HepG2 (cell line): ENCODE measurements around the gene NPBWR2. TPM values are rescaled to one million over a fixed set of nuclear protein-coding genes. Genes with fewer than 3 reads are reported as not detected.

ENCODE experiments used
- BRF2 ChIP-seq: sonication (generic); formaldehyde crosslinking; IDR thresholded peaks from 2 replicates; pipeline ENCODE4 v1.8.1; 2022; ENCODE audit warnings: mild to moderate bottlenecking, missing genetic modification reagents
- CC2D1A ChIP-seq: sonication (generic); formaldehyde crosslinking; IDR thresholded peaks from 2 replicates; pipeline ENCODE4 v1.8.1; 2023; ENCODE audit warnings: mild to moderate bottlenecking, missing genetic modification reagents
- ELK4 ChIP-seq: sonication (generic); formaldehyde crosslinking; IDR thresholded peaks from 2 replicates; pipeline ENCODE4 v1.9.0; 2021; ENCODE audit warnings: missing genetic modification reagents, borderline replicate concordance
- FOXK1 ChIP-seq: sonication (generic); formaldehyde crosslinking; IDR thresholded peaks from 2 replicates; pipeline ENCODE4 v1.4.0; 2020; ENCODE audit warnings: low read depth, missing genetic modification reagents, borderline replicate concordance
- GATAD2A ChIP-seq: IDR thresholded peaks from 2 replicates; pipeline ENCODE4 v1.6.1; 2016
- GTF2F1 ChIP-seq: fragments of 150-350 bp; IDR thresholded peaks from 2 replicates; pipeline ENCODE4 v1.6.1; 2014; ENCODE audit warnings: low read length
- HNF4G ChIP-seq, 2 experiments: sonication (generic) in 1 of 2; formaldehyde crosslinking in 1 of 2; IDR thresholded peaks; 2 replicates each; pipeline versions ENCODE4 v1.4.0 to v1.6.1; 2011 to 2020; ENCODE audit warnings: borderline replicate concordance in 2 of 2, low read depth in 2 of 2, mild to moderate bottlenecking in 2 of 2, low read length in 1 of 2, missing genetic modification reagents in 1 of 2, moderate library complexity in 1 of 2
- JUNB ChIP-seq: sonication (generic); formaldehyde crosslinking; IDR thresholded peaks from 2 replicates; pipeline ENCODE4 v1.8.0; 2022; ENCODE audit warnings: missing genetic modification reagents, mild to moderate bottlenecking, borderline replicate concordance
- SMAD1 ChIP-seq: sonication (generic); formaldehyde crosslinking; IDR thresholded peaks from 2 replicates; pipeline ENCODE4 v1.4.0; 2020; ENCODE audit warnings: missing genetic modification reagents, low read depth, mild to moderate bottlenecking, borderline replicate concordance
- SUZ12 ChIP-seq: fragments of 150-350 bp; IDR thresholded peaks from 2 replicates; pipeline ENCODE4 v1.6.1; 2014; ENCODE audit warnings: low read depth, low read length
- ZC3H13 ChIP-seq: sonication (generic); formaldehyde crosslinking; IDR thresholded peaks from 2 replicates; pipeline ENCODE4 v1.8.1; 2023; ENCODE audit warnings: mild to moderate bottlenecking, missing genetic modification reagents, moderate library complexity
- ZFP41 ChIP-seq: sonication (generic); formaldehyde crosslinking; IDR thresholded peaks from 2 replicates; pipeline ENCODE4 v1.4.0; 2020; ENCODE audit warnings: mild to moderate bottlenecking, missing genetic modification reagents, borderline replicate concordance
- ZNF18 ChIP-seq: sonication (generic); formaldehyde crosslinking; IDR thresholded peaks from 2 replicates; pipeline ENCODE4 v1.8.0; 2022; ENCODE audit warnings: mild to moderate bottlenecking, missing genetic modification reagents; ENCODE audit not compliant: insufficient replicate concordance
- ZNF274 ChIP-seq: sonication (generic); formaldehyde crosslinking; IDR thresholded peaks from 2 replicates; pipeline ENCODE4 v1.5.1; 2020; ENCODE audit warnings: mild to moderate bottlenecking, missing genetic modification reagents
- ZNF556 ChIP-seq: sonication (generic); formaldehyde crosslinking; IDR thresholded peaks from 2 replicates; pipeline ENCODE4 v1.4.0; 2020; ENCODE audit warnings: mild to moderate bottlenecking, missing genetic modification reagents, borderline replicate concordance
- ZNF562 ChIP-seq: sonication (generic); formaldehyde crosslinking; IDR thresholded peaks from 2 replicates; pipeline ENCODE4 v1.8.0; 2022; ENCODE audit warnings: missing genetic modification reagents, borderline replicate concordance
- ZNF891 ChIP-seq: sonication (generic); formaldehyde crosslinking; IDR thresholded peaks from 2 replicates; pipeline ENCODE4 v1.5.0; 2020; ENCODE audit warnings: mild to moderate bottlenecking, missing genetic modification reagents
- polyA plus RNA-seq, 8 experiments: library from polyadenylated mRNA; depleted of rRNA in 3 of 8; stranded (reverse) in 7 of 8; unstranded in 1 of 8; fragments of >200 nt; fragmentation: Illumina TruSeq in 4 of 8; extraction: Trizol in 4 of 8; gene quantifications; 2 replicates each; pipeline versions ENCODE4 v1.2.1 to v1.2.3, GENCODE V29; 2011 to 2016; ENCODE audit warnings: low read depth in 4 of 8, missing spikeins in 1 of 8, mixed read lengths in 1 of 8; ENCODE audit not compliant: insufficient read depth in 1 of 8
- total RNA-seq, 5 experiments: library from RNA; depleted of rRNA; stranded (reverse); fragments of >200 nt; fragmentation: Illumina TruSeq; extraction: Trizol; gene quantifications; 2 replicates each; pipeline ENCODE4 v1.2.3, GENCODE V29; 2016; ENCODE audit warnings: low read depth in 1 of 5
- TF ChIP-seq, protein P1 (sequence below): sonication (generic); formaldehyde crosslinking; IDR thresholded peaks from 2 replicates; pipeline ENCODE4 v1.5.0; 2020; ENCODE audit warnings: missing genetic modification reagents, mild to moderate bottlenecking, borderline replicate concordance
- TF ChIP-seq, protein P2 (sequence below): fragments of 450-650 bp; IDR thresholded peaks from 2 replicates; pipeline ENCODE4 v1.6.1; 2017

Gene NPBWR2
- total and polyA plus RNA-seq, 2 of the 13 experiments (the other 11 are each of a cell fraction or from before 2014, with no cell fraction given): not detected

DNA sequence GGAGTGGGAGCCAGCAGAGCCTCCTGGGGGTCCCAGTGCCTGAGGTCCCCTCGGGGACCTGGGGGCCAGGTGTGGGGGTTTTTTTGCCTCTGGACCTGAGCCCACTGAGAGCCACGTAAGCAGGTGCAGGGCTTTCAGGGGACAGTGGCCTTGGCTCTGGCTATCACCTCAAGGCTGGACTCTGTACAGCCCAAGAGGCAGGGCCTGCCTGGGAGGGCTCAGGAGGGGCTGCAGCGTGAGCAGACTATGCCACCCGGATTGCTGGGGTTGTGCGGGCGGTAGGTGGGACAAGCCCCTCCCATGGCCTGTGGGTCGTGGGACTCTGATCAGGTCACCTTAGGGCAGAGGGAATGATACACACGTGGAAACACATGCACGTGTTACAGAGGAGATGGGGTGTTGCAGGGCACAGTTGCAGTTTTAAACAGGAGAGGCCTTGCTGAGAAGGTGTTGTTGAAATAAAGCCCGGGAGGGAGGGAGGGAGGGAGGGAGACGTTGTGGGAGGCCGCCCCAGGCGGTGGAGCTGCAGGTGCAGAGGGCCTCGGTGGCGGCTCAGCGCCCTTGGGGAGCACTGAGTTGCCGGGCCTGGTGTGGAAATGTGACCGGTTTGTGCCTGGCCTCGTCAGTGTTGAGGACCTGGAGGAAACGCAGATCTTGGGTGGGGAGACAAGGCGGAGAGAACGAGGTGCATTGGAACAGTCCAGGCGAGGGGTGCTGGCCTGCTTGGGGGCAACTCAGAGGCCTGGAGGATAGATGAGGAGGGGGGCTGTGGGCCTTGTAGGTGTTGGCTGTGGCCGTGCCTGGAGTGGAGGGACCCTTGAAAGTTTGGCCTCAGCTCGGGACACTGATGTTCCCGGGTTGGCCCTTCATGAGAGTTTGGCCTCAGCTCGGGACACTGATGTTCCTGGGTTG is 42.0 kb downstream of the NPBWR2 start (continued):
- TF ChIP-seq BRF2 (CRISPR knock-in tag): 0 out of 2 replicates have a peak, but pooled peaks have one; percentile 42
- no peak for TF ChIP-seq ELK4 (CRISPR knock-in tag)
- TF ChIP-seq ZNF891 (CRISPR knock-in tag): peak; percentile 58
- 0 out of 2 replicates have a peak, but pooled peaks have one; percentile 26 for TF ChIP-seq HNF4G (IDR thresholded peaks at IDR 0.05; ENCODE audit: borderline replicate concordance, low read depth, low read length)
- 0 out of 2 replicates have a peak, but pooled peaks have one; percentile 28 for TF ChIP-seq HNF4G (CRISPR knock-in tag; IDR thresholded peaks at IDR 0.05; ENCODE audit: borderline replicate concordance, low read depth)
- 0 out of 2 replicates have a peak, but pooled peaks have one; percentile 40 for TF ChIP-seq GTF2F1
- TF ChIP-seq GATAD2A: peak; percentile 45; the same call in 1 of the 2 replicates
- peak; percentile 81 for TF ChIP-seq ZFP41 (CRISPR knock-in tag)
- TF ChIP-seq ZNF556 (CRISPR knock-in tag): peak; percentile 80; the same call in 1 of the 2 replicates
- TF ChIP-seq JUNB: no peak
- TF ChIP-seq ZNF18 (CRISPR knock-in tag): peak; percentile 54
- TF ChIP-seq, protein P1, sequence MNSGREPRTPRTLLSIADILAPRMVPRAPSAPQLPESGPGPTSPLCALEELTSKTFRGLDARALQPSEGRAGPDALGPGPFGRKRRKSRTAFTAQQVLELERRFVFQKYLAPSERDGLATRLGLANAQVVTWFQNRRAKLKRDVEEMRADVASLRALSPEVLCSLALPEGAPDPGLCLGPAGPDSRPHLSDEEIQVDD (CRISPR knock-in tag): peak; percentile 80; the same call in 1 of the 2 replicates
- no peak; the same call in 1 of the 2 replicates for TF ChIP-seq ZNF274 (CRISPR knock-in tag)
- TF ChIP-seq SUZ12: no peak; the same call in 1 of the 2 replicates
- TF ChIP-seq FOXK1 (CRISPR knock-in tag): 0 out of 2 replicates have a peak, but pooled peaks have one; percentile 28
- no peak for TF ChIP-seq CC2D1A (CRISPR knock-in tag)
- TF ChIP-seq ZNF562: no peak
- peak; percentile 99 for TF ChIP-seq ZC3H13 (CRISPR knock-in tag)
- peak; percentile 97 for TF ChIP-seq SMAD1 (CRISPR knock-in tag)
- TF ChIP-seq, protein P2, sequence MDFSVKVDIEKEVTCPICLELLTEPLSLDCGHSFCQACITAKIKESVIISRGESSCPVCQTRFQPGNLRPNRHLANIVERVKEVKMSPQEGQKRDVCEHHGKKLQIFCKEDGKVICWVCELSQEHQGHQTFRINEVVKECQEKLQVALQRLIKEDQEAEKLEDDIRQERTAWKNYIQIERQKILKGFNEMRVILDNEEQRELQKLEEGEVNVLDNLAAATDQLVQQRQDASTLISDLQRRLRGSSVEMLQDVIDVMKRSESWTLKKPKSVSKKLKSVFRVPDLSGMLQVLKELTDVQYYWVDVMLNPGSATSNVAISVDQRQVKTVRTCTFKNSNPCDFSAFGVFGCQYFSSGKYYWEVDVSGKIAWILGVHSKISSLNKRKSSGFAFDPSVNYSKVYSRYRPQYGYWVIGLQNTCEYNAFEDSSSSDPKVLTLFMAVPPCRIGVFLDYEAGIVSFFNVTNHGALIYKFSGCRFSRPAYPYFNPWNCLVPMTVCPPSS: no peak
